Measurements from ENCODE around the gene ADRM1. TPM values are rescaled to one million over a fixed set of nuclear protein-coding genes. Genes with fewer than 3 reads are reported as not detected.

ADRM1 gene
- total and polyA plus RNA-seq, 2 experiments from 2014 or later = 206 to 243 TPM

DNA sequence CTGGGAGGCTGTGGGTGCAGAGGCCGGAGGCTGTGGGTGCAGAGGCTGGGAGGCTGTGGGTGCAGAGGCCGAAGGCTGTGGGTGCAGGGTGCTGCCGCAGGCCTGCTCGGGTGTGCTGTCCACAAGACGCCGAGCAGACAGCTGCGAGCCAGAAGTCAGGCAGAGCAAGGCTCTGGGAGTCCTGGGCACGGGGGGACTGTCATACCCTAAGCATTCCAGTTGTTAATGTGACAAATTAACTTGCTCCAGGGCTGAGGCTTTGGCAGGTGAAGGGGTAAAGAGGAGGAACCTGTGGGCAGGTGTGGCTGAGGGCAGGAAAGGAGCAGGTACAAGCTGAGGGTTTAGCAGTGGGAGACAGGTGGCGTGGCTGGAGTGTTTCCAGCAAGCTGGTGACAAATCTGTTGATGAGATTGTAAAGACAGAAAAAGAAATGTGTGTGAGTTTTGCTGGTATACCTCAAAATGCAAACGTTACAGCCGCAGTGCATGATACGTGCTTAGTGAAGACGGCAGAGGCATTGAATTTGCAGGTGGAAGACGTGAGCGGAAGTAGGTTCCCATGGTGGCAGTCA, 14.2 kb upstream of the ADRM1 start:
- TF ChIP-seq POLR2AphosphoS5 (IDR thresholded peaks at IDR 0.05; ENCODE audit: low read depth) = no peak
- TF ChIP-seq CREB1 (CRISPR knock-in tag; IDR thresholded peaks at IDR 0.05; ENCODE audit: low read depth) = no peak
- TF ChIP-seq EZH2 (IDR thresholded peaks at IDR 0.05; ENCODE audit: low read depth, unreplicated experiment) = no peak
- no peak for TF ChIP-seq NANOG (IDR thresholded peaks at IDR 0.05; ENCODE audit: borderline replicate concordance)
- TF ChIP-seq REST (IDR thresholded peaks at IDR 0.05; ENCODE audit: unreplicated experiment) = no peak
- TF ChIP-seq ZNF462 (CRISPR knock-in tag; IDR thresholded peaks at IDR 0.05) = no peak
- TF ChIP-seq ZNF114 (CRISPR knock-in tag; IDR thresholded peaks at IDR 0.05) = no peak
- TF ChIP-seq ETS1 (IDR thresholded peaks at IDR 0.05) = no peak
- TF ChIP-seq ZNF331 (CRISPR knock-in tag; IDR thresholded peaks at IDR 0.05; ENCODE audit: low read depth) = no peak
- no peak for TF ChIP-seq JUNB (IDR thresholded peaks at IDR 0.05; ENCODE audit: unreplicated experiment)
- TF ChIP-seq EZH2phosphoT487 (IDR thresholded peaks at IDR 0.05; ENCODE audit: unreplicated experiment) = no peak
- no peak for TF ChIP-seq STAT1 (IDR thresholded peaks at IDR 0.05; ENCODE audit: unreplicated experiment)
- TF ChIP-seq, protein P1, sequence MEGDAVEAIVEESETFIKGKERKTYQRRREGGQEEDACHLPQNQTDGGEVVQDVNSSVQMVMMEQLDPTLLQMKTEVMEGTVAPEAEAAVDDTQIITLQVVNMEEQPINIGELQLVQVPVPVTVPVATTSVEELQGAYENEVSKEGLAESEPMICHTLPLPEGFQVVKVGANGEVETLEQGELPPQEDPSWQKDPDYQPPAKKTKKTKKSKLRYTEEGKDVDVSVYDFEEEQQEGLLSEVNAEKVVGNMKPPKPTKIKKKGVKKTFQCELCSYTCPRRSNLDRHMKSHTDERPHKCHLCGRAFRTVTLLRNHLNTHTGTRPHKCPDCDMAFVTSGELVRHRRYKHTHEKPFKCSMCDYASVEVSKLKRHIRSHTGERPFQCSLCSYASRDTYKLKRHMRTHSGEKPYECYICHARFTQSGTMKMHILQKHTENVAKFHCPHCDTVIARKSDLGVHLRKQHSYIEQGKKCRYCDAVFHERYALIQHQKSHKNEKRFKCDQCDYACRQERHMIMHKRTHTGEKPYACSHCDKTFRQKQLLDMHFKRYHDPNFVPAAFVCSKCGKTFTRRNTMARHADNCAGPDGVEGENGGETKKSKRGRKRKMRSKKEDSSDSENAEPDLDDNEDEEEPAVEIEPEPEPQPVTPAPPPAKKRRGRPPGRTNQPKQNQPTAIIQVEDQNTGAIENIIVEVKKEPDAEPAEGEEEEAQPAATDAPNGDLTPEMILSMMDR (conservative IDR thresholded peaks at IDR 0.05; ENCODE audit: low read depth in 2 of 2) = no peak
- peaks cover 23% of the 10 kb centered on the region for H3K36me3 Mint-ChIP-seq (ENCODE audit: low read depth)
- H3K27me3 Mint-ChIP-seq (ENCODE audit: insufficient read depth, low read depth, poor library complexity) = peaks cover 11% of the 10 kb centered on the region
- no peak overlapping the region for H2AFZ ChIP-seq
- ATAC-seq = no peak
- H3K27me3 ChIP-seq (ENCODE audit: insufficient read depth) = no peaks in the 10 kb centered on the region
- no peaks in the 10 kb centered on the region for H3K4me1 ChIP-seq (ENCODE audit: insufficient read depth)
- 0 out of 2 replicates have a peak, but pooled peaks cover 3% of the 10 kb centered on the region for H3F3A ChIP-seq (replicated peaks; ENCODE audit: low read depth)
- H4K20me1 ChIP-seq (replicated peaks; ENCODE audit: insufficient read depth) = no peaks in the 10 kb centered on the region
- H3K36me3 ChIP-seq (ENCODE audit: insufficient read depth) = 0 out of 2 replicates have a peak, but pooled peaks cover 4% of the 10 kb centered on the region
- H3K4me3 Mint-ChIP-seq = no peak overlapping the region
- H3K4me1 Mint-ChIP-seq = no peaks in the 10 kb centered on the region
- H3K27ac ChIP-seq (ENCODE audit: low read depth) = no peak overlapping the region
- no peak overlapping the region for H3K27ac Mint-ChIP-seq
- no peaks in the 10 kb centered on the region for H3K9me2 ChIP-seq (ENCODE audit: insufficient read depth)
- no peak overlapping the region for H3K4me2 ChIP-seq
- H3K79me2 ChIP-seq (replicated peaks; ENCODE audit: insufficient read depth) = no peaks in the 10 kb centered on the region
- no peaks in the 10 kb centered on the region for H3K9me3 Mint-ChIP-seq
- H3K4me3 ChIP-seq = no peak overlapping the region
- DNase-seq (ENCODE audit: low spot score) = no peak

All from GM23338 (cell line).